Skeletal muscle tissue (tissue), 4 donors: ENCODE measurements around the gene GATC. TPM values are rescaled to one million over a fixed set of nuclear protein-coding genes. Genes with fewer than 3 reads are reported as not detected.

Source experiments
- H3K27ac ChIP-seq: one replicate; pipeline ENCODE4 v1.7.0; 2013; ENCODE audit warnings: mild to moderate bottlenecking, low read depth, low read length, inconsistent platforms
- H3K27me3 ChIP-seq, 3 donors: one replicate each; pipeline ENCODE4 v1.7.0; 2013; ENCODE audit warnings: low read length in 3 of 3; ENCODE audit not compliant: control insufficient read depth in 3 of 3, insufficient read depth in 3 of 3
- H3K36me3 ChIP-seq, 3 donors: one replicate each; pipeline ENCODE4 v1.7.0; 2013; ENCODE audit warnings: low read length in 3 of 3; ENCODE audit not compliant: control insufficient read depth in 3 of 3, insufficient read depth in 3 of 3
- H3K4me1 ChIP-seq, 3 donors: one replicate each; pipeline ENCODE4 v1.7.0; 2013; ENCODE audit warnings: low read length in 3 of 3, mild to moderate bottlenecking in 3 of 3; ENCODE audit not compliant: control insufficient read depth in 3 of 3, insufficient read depth in 3 of 3
- H3K4me3 ChIP-seq, 3 donors: one replicate each; pipeline ENCODE4 v1.7.0; 2013; ENCODE audit warnings: low read length in 3 of 3
- H3K9ac ChIP-seq, 3 donors: one replicate each; pipeline ENCODE4 v1.7.0; 2013; ENCODE audit warnings: low read length in 3 of 3, mild to moderate bottlenecking in 3 of 3, moderate library complexity in 2 of 3, low read depth in 1 of 3
- H3K9me3 ChIP-seq, 3 donors: one replicate each; pipeline ENCODE4 v1.7.0; 2013; ENCODE audit warnings: low read length in 3 of 3; ENCODE audit not compliant: control insufficient read depth in 3 of 3
- total RNA-seq: library from RNA; depleted of rRNA; stranded (reverse); fragments of >200 nt; gene quantifications from one replicate; pipeline ENCODE4 v1.2.3, GENCODE V29; 2014
- donor health status: Osteomylitis.

GATC gene
- total RNA-seq, 1 donor from 2014 or later, result 9.9 TPM

DNA sequence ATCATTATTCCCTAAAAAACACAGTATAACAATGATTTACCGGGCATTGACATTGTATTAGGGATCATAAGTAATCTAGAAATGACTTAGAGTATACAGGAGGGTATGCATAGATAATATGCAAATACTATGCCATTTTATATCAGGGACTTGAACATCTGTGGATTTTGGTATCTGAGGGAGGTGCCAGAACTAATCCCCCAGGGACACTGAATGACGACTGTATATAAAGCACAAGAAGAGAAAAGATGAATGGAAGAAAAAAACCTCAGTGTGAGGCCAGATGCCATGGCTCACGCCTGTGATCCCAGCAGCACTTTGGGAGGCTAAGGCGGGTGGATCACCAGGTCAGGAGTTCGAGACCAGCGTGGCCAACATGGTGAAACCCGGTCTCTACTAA lies 33.8 kb upstream of the GATC start:
- Histone ChIP-seq H3K4me1 (no peaks in the 10 kb centered on the region), H3K27me3 (peaks cover 0 to 2% (median 0%) of the 10 kb centered on the region in 3 donors), H3K9ac (no peak overlapping the region), H3K4me3 (no peak overlapping the region), H3K9me3 (no peaks in the 10 kb centered on the region), H3K27ac (no peak overlapping the region), H3K36me3 (no peaks in the 10 kb centered on the region)

DNA sequence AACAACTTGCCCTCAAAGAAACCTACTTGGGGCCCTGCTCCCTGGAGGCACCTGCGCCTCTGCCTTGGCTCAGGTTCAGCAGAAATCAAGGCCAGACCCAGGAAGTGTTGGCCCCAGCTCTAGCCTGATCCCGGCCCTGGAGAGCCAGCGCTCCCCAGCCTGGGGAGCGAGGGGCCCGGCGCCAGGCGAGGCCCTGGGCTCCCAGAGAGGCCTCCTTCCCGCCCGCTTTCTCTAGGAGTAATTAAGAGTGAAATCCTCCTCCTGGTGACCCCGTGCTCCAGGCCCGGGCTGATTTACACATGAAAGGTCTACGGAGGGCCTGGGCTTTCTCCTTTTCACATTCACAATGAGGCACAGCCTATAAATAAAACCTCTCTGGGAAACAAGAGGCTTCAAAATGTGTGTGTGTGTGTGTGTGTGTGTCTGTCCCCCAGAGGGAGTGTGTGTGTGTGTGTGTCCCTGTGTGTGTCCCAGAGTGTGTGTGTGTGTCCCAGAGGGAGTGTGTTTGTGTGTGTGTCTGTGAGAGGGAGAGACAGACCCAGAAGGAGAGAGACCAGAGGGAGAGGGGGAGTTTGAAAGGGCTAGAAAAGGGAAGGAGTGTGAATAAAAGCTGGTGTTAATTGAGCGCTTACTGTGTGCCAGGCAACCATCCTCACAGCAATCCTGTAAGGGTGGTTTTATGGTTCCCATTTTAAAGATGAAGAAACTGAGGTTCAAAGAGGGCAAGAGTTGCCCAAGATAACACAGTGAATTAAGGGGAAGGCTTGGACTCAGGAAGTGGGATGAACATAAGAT lies 32.1 kb upstream of the GATC start:
- Histone ChIP-seq H3K9ac (no peak overlapping the region), H3K4me3 (no peak overlapping the region), H3K27me3 (peaks cover 2 to 3% (median 3%) of the 10 kb centered on the region in 3 donors), H3K4me1 (no peaks in the 10 kb centered on the region), H3K36me3 (no peaks in the 10 kb centered on the region), H3K9me3 (no peaks in the 10 kb centered on the region), H3K27ac (no peak overlapping the region)

DNA sequence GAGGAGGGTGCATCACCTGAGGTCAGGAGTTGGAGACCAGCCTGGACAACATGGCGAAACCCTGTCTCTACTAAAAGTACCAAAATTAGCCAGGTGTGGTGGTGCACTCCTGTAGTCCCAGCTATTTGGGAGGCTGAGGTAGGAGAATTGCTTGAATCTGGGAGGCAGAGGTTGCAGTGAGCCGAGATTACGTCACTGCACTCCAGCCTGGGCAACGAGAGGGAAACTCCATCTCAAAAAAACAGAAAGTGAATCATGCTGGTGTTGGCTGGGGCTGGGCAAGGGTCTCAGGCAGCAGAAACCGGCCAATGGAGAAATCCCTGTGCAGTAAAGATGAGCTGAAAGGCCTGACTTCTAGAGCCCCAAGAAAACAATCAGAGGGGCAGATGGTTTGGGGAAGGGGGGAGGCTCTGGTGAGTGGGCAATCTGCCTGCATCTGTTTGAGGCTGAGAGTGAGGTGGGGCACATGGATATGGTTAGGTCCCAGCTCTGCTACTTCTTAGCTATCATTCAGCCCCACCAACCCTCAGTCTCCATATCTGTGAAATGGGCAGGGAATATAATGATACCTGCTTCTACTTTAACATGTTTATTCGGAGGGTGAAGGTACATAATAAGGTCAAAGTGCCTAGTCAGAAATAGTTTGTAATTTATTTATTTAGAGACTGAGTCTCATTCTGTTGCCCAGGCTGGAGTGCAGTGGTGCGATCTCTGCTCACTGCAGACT lies 29.6 kb upstream of the GATC start:
- Histone ChIP-seq H3K9ac (no peak overlapping the region), H3K9me3 (no peaks in the 10 kb centered on the region), H3K36me3 (no peaks in the 10 kb centered on the region), H3K4me3 (no peak overlapping the region), H3K27me3 (peaks cover 3 to 6% (median 3%) of the 10 kb centered on the region in 3 donors), H3K4me1 (no peaks in the 10 kb centered on the region), H3K27ac (no peak overlapping the region)

DNA sequence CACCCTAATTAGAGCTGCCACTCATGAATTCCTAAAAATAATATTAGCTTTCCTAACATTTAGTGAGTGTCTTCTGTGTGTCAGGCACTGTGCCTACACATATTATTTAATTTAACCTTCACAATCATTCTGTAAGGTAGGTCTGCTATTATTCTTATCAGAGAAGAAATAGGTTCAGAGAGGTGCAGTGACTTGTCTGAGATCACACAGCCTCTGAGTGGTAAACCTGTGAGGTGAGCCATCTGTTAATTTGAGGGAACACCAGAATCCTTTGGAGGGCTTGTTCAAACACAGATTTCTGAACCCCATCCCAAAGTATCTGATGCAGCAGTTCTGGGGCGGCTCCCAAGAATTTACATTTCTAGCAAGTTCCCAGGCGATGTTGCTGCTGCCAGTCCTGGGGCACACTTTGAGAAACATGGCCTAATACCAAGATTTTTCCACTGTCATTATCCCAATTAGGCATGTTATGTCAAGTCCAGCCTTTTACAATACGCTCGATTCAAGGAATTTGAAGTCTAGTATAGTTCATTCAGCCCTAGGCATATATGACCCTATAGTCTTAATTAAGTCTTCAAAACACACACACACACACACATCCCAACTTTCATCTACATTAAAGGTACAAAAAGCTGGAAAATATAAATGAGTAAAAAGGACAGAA lies 28.2 kb upstream of the GATC start:
- Histone ChIP-seq H3K9me3 (no peaks in the 10 kb centered on the region), H3K4me3 (no peak overlapping the region), H3K4me1 (no peaks in the 10 kb centered on the region), H3K9ac (no peak overlapping the region), H3K27me3 (peaks cover 3 to 6% (median 3%) of the 10 kb centered on the region in 3 donors), H3K36me3 (no peaks in the 10 kb centered on the region), H3K27ac (no peak overlapping the region)

DNA sequence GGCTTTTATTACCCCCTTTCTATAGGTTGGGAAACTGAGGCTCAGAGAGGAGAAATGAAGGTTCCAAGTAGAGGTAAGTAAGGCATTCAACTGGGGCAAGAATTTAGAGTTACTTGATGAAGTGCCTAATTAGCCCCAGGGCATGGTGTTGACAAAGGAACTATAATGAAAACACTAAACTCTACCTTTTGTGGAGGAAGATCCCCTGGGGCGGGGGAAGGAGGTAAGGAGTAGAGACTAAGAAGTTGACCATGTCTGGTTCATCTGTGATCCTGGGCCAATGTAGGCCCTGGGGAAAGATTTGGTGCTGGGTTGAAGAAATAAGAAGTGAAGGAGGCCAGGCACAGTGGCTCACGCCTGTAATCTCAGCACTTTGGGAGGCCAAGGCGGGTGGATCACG lies 24.5 kb upstream of the GATC start:
- Histone ChIP-seq H3K9ac (no peak overlapping the region), H3K9me3 (no peaks in the 10 kb centered on the region), H3K4me3 (no peak overlapping the region), H3K4me1 (no peaks in the 10 kb centered on the region), H3K27me3 (peaks cover 3 to 6% (median 3%) of the 10 kb centered on the region in 3 donors), H3K36me3 (no peaks in the 10 kb centered on the region), H3K27ac (no peak overlapping the region)

DNA sequence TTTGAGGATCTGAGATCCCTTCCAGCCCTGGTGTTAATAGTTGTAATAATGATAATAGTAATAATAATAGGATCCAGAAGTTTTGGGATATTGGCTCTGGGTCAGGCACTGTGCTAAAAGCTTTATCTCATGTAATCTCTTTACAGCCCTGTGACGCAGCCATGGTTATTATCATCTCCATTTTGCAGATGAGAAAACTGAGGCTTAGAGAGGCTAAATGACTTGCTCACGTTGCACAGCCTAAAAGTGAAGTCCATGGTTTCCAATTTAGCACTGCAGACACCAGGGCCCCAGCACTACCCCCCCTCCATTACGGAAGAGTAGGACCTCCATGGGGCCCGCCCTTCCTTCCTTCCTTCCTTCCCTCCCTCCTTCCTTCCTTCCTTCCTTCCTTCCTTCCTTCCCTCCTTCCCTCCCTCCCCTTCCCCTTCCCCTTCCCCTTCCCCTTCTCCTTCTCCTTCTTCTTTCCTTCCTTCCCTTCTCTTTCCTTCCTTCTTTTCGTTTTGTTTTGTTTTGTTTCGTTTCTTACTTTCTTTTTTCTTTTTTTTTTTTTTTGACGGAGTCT lies 23.3 kb upstream of the GATC start:
- Histone ChIP-seq H3K9ac (no peak overlapping the region), H3K4me1 (no peaks in the 10 kb centered on the region), H3K4me3 (no peak overlapping the region), H3K27ac (no peak overlapping the region), H3K9me3 (no peaks in the 10 kb centered on the region), H3K27me3 (peaks cover 3 to 4% (median 3%) of the 10 kb centered on the region in 3 donors), H3K36me3 (no peaks in the 10 kb centered on the region)

DNA sequence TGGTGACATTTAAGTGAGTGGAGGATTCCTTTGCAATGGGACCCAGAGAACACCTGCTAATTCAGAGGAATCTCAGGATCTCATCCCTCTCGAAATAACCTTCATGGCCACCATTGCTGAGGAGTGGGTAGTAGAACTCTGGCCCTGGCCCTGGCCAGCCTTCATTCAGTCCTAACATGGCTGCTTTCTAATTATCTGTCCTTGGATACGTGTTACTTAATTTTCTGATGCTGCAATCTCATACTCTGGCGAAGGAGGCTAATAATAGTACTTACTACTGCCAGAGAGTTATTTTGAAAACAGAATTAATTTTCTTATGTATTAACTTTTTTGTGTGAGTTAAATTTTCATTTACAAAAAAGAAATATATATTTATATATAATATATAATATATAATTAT lies 20.4 kb upstream of the GATC start:
- Histone ChIP-seq H3K27me3 (peaks cover 0 to 3% (median 0%) of the 10 kb centered on the region in 3 donors), H3K27ac (no peak overlapping the region), H3K4me3 (no peak overlapping the region), H3K9me3 (no peaks in the 10 kb centered on the region), H3K9ac (no peak overlapping the region), H3K36me3 (no peaks in the 10 kb centered on the region), H3K4me1 (no peaks in the 10 kb centered on the region)

DNA sequence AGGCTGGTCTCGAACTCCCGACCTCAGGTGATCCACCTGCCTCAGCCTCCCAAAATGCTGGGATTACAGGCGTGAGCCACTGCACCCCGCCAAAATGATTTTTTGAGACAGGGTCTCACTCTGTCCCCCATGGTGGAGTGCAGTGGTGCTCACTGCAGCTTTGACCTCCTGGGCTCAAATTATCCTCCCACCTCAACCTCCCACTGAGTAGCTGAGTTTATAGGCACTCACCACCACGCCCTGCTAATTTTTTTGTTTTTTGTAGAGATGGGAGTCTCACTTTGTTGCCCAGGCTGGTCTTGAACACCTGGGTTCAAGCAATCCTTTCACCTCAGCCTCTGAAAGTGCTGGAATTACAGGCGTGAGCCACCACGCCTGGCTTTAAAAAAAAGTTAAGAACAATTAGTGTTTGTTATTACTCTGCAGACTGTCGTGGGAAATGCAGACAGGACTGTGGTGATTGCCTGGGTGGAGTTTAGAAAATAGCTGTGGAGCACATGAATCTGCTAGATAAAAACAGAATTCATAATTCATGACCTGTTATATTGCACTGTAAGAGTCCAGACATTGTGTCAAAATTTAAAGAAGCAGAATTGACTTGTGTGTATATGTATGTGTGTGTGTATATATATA lies 17.5 kb upstream of the GATC start:
- Histone ChIP-seq H3K9me3 (no peaks in the 10 kb centered on the region), H3K4me3 (no peak overlapping the region), H3K9ac (no peak overlapping the region), H3K4me1 (no peaks in the 10 kb centered on the region), H3K36me3 (no peaks in the 10 kb centered on the region), H3K27me3 (peaks cover 0 to 4% (median 3%) of the 10 kb centered on the region in 3 donors), H3K27ac (no peak overlapping the region)

DNA sequence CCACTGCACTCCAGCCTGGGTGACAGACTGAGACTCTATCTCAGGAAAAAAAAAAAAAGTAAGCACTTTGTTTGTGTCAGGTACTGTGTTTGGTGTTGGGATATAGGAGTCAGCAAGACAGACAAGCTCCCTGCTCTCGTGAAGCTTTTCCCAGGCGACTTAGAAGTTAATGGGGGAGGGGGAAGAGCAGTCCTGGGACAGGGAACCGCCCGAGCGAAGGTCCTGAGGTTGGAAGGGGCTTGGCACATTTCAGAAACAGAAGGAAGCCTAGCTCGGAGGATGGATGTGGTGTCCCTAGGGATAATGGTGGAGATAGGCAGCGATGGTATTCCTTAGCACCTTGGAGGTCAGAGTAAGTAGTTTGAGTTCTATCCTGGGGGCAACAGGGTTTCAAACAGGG lies 16.9 kb upstream of the GATC start:
- no peaks in the 10 kb centered on the region for H3K36me3 ChIP-seq
- H3K9ac ChIP-seq, result no peak overlapping the region
- H3K9me3 ChIP-seq, result no peaks in the 10 kb centered on the region

More for the DNA sequence above, 16.9 kb upstream of the GATC start:
- H3K27ac ChIP-seq, result no peak overlapping the region
- H3K4me3 ChIP-seq, result no peak overlapping the region
- H3K4me1 ChIP-seq, result no peaks in the 10 kb centered on the region
- peaks cover 0 to 4% (median 3%) of the 10 kb centered on the region in 3 donors for H3K27me3 ChIP-seq
